T47D (cell line): Measurements from ENCODE around the gene DNAJA2.

Source experiments
- DNase-seq, 2 experiments: peaks; one replicate each; pipeline versions ENCODE4 v3.0.0 to v3.0.0-alpha.2; 2011 to 2012; ENCODE audit warnings: low read depth in 1 of 2, low spot score in 1 of 2
- JUND ChIP-seq: IDR thresholded peaks from 2 replicates; pipeline ENCODE4 v1.6.1; 2012; ENCODE audit warnings: low read depth
- in situ Hi-C: cut with HindIII; loops from 2 replicates; pipeline ENCODE4 v1.10.0; 2016; ENCODE audit warnings: low sequenced_read_pairs, low pct_unique_long_range_greater_than_20kb

DNAJA2 gene

GRCh38 chr16:46996952-46997458 is 23.5 kb upstream of the DNAJA2 start:
- no peak for TF ChIP-seq JUND
- in situ Hi-C loops, result no loop called here
- no peak for DNase-seq

DNA sequence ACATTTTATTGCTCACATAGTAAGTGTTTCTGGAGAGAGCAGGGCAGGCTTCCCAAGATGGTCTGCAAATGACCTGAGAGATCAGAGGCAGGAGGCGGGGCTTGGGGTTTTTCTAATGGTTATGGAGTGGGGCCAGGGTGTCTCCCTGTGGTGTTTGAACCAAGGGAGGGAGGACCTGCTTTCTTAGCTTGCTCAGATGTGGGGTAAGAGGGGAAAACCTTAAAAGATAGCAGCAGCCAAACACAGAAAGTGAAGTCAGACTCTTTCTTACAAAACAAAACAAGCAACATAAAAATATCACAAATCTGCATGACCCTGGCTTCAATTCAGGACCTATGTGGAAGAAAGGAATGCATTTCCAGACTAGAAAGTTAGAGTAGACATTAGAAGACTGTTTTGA is 22.9 kb upstream of the DNAJA2 start:
- TF ChIP-seq JUND, result no peak
- DNase-seq, result no peak
- in situ Hi-C loops, result no loop called here

DNA sequence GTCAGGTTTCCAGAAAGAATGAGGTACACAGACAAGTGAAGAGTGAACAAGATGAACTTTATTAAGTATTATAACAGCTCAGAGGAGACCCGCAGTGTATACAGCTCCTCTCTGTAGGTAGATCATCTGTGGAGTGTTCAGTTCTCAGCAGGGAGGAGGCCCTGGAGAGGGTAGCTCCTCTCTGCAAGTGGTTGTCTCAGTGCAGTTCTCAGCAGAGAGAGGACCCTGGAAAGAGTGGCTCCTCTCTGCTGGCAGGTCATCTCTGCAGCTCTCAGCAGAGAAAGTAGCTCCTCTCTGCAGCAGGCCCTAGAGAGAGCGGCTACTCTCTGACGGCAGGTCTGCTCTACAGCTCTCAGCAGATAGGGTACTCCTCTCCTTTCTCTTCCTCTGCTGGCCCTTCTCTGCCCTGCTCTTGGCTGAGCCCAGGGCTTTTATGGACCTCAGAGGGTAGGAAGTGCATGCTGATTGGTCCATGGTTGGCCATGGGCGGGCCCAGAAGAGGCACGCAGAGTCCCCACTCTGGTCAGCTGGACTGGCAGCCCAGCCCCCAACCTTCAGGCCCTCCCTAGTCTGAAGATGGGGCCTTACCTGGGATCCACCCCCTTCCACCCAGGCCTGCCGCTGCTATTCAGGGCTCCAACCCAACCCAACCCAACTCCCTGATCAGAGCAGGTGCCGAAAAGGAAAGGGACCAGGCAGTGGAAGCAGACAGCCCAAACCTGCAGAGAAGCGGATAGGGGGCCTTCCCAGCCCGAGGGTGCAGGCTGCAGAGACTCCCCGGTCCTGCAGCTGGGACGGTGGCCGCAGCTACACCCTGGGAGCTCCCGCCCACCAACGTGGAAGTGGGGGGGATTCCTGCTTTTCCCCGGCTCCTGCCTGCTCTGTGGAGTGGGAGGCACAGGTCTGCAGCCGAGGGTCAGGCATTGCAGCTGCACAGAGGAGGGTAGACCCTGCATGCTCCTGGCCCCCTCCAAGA is 18.5 kb upstream of the DNAJA2 start:
- no peak for DNase-seq
- no peak for TF ChIP-seq JUND
- in situ Hi-C loops, result no loop called here

DNA sequence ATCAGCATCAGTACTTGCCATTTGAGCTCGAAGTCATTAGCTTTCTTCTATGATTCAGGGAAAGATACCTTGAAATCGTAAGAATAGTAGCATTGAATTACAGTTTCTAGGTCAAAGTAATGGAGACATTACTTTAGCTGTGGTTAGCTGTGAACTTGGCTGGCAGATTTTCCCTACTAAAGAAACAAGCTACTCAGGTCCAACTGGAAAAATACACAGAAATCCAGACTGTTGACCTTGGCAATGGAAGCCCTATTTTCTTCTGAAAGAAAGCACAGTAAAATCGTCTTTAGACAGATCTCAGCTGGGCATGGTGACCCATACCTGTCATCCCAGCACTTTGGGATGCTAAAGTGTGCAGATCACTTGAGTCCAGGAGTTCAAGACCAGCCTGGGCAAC is 13.4 kb upstream of the DNAJA2 start:
- no peak for TF ChIP-seq JUND
- in situ Hi-C loops, result no loop called here
- peak in 1 of 2 experiments; percentile 75 for DNase-seq

DNA sequence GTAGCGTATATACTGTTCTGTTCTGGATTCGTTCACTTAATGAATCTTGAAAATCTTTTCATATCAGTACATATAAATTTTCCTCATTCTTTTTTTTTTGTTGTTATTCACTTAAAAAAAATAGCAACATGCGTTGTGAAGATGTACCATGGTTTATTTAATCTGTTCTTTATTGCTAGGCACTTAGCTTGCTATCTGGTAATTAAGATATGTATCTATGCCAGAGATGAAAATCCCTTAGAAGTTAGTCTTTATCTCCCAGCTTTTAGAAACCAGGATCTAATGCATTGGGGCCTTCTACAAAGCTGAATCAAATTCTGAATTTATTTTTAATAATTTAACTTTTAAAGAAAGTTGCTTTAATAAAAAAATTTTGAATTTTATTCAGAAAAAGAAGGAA is 13.0 kb upstream of the DNAJA2 start:
- in situ Hi-C loops, result no loop called here
- no peak for TF ChIP-seq JUND
- DNase-seq, result no peak

GRCh38 chr16:46982335-46982734 is 8.9 kb upstream of the DNAJA2 start:
- TF ChIP-seq JUND, result no peak
- in situ Hi-C loops, result no loop called here
- no peak for DNase-seq

DNA sequence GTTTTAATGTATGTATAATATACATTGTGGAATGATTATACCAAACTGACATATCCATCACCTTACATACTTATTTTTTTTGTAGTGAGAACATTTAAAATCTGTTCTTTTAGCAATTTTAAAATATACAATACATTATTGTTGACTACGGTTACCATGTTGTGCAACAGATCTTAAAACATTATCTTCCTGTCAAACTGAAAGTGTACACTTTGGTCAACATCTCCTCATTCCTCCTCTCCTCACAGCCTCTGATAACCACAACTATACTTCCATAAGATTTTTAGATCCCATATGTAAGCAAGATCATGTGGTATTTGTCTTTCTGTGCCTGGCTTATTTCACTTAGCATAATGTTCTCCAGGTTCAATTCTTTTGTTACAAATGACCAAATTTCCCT is 7.5 kb upstream of the DNAJA2 start:
- in situ Hi-C loops, result no loop called here
- TF ChIP-seq JUND, result no peak
- no peak for DNase-seq

- DNase-seq, result peak in 1 of 2 experiments; percentile 54
- in situ Hi-C loops, result no loop called here
- no peak for TF ChIP-seq JUND
Observed at GRCh38 chr16:46976550-46976949, 3.1 kb upstream of the DNAJA2 start.

GRCh38 chr16:46975908-46976470 is 2.5 kb upstream of the DNAJA2 start:
- in situ Hi-C loops, result no loop called here
- no peak for TF ChIP-seq JUND
- no peak for DNase-seq

GRCh38 chr16:46975165-46975564 is 1.7 kb upstream of the DNAJA2 start:
- in situ Hi-C loops, result no loop called here
- DNase-seq, result no peak
- TF ChIP-seq JUND, result no peak

GRCh38 chr16:46974352-46974751 is 878 bp upstream of the DNAJA2 start:
- DNase-seq, result peak in 1 of 2 experiments; percentile 20
- TF ChIP-seq JUND, result no peak
- in situ Hi-C loops, result no loop called here

DNA sequence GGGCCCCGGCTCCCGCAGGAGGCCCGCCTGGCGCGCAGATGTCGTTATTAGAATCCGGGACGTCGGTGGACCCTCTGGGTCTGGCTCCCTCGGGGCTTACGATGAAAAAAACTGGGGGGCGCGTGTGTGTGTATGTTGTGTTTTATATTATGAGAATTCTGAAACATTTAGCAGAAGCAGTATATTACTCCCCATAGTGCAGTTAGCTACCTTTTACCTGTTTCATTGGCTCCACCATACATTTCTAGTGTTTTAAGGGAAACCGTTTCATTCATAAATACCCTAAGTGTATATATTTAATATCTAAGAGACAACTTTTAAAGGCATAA is 486 bp upstream of the DNAJA2 start:
- in situ Hi-C loops, result no loop called here
- DNase-seq, result no peak
- TF ChIP-seq JUND, result no peak
